ENCODE results near the gene SCN2B.

SCN2B gene

DNA sequence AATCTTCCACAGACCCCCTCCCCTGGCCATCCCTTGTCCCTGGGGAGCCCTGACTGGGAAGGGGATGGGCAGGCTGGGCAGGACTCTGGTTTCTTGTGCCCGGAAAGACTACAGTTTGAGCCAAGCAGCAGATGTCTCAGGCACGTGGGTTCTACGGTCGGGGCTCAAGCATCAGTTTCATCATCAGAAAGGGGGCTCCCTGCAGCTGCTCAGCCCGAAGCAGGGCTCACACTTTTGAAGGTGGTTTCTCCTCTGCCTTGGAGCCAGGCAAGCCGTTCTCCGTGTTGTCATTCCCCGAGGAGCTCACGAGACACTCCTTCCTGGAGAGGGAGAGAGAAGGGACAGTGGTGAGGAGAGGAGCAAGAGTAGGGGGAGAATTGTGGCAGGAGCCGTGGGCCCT lies 39.6 kb downstream of the SCN2B start:
- H3K4me3 ChIP-seq (ENCODE audit: low read length in 2 of 2), result no peak overlapping the region
- peaks cover 13 to 20% of the 10 kb centered on the region in 2 donors for H3K27me3 ChIP-seq (ENCODE audit: control insufficient read depth in 2 of 2, insufficient read depth in 2 of 2, low read length in 2 of 2)
- no peaks in the 10 kb centered on the region for H3K4me1 ChIP-seq (ENCODE audit: control insufficient read depth in 2 of 2, insufficient read depth in 2 of 2, low read length in 2 of 2)
- H3K9me3 ChIP-seq (ENCODE audit: control insufficient read depth in 2 of 2, low read length in 2 of 2), result no peaks in the 10 kb centered on the region
- H3K9ac ChIP-seq (ENCODE audit: low read depth in 1 of 2, low read length in 2 of 2), result no peak overlapping the region
- no peaks in the 10 kb centered on the region for H3K36me3 ChIP-seq (ENCODE audit: control insufficient read depth in 2 of 2, insufficient read depth in 2 of 2, low read length in 2 of 2)
- H3K27ac ChIP-seq (ENCODE audit: low read depth in 2 of 2, low read length in 2 of 2), result no peak overlapping the region

DNA sequence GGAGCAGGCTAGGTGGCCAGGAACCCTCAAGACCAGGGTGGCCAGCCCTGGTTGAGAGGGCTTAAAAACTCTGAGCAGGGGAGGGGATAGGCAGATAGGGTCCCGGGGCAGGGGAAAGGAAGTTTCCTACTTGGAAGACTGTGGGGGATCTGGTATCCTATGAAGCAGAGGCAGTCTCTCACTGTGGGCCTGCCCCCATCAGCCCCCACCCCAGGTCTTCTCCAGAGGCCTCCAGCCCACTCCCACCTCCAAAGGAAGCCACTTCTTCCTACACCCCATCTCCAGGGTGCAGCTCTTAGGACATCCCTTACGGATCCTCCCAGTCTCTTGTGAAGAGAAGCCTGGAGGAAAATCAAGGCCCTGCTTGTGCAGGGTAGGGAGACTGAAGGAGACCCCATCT lies 40.1 kb downstream of the SCN2B start:
- peaks cover 13 to 20% of the 10 kb centered on the region in 2 donors for H3K27me3 ChIP-seq (ENCODE audit: control insufficient read depth in 2 of 2, insufficient read depth in 2 of 2, low read length in 2 of 2)
- H3K9me3 ChIP-seq (ENCODE audit: control insufficient read depth in 2 of 2, low read length in 2 of 2), result no peaks in the 10 kb centered on the region
- H3K4me1 ChIP-seq (ENCODE audit: control insufficient read depth in 2 of 2, insufficient read depth in 2 of 2, low read length in 2 of 2), result no peaks in the 10 kb centered on the region
- H3K4me3 ChIP-seq (ENCODE audit: low read length in 2 of 2), result no peak overlapping the region
- no peak overlapping the region for H3K27ac ChIP-seq (ENCODE audit: low read depth in 2 of 2, low read length in 2 of 2)
- no peaks in the 10 kb centered on the region for H3K36me3 ChIP-seq (ENCODE audit: control insufficient read depth in 2 of 2, insufficient read depth in 2 of 2, low read length in 2 of 2)
- no peak overlapping the region for H3K9ac ChIP-seq (ENCODE audit: low read depth in 1 of 2, low read length in 2 of 2)

DNA sequence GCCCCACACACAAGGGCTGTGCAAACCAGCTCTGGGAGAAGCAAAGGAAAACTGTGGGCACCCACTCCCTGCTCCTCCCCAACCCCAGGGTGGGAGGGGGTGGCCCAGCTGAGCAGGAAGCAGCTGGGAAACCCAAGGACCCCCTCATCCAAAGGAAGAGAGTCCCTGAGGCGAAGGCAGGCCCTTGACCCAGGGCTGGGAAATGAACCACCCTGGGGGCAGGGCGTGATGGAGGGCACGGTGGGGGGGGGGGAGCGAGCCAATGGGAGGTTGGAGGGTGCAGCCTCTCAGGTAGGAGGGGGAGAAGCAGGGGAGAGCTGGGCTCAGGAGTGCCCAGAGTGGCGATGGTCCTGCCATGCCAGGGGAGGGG lies 40.7 kb downstream of the SCN2B start:
- Histone ChIP-seq H3K4me1 (ENCODE audit: control insufficient read depth in 2 of 2, insufficient read depth in 2 of 2, low read length in 2 of 2) (no peaks in the 10 kb centered on the region), H3K36me3 (ENCODE audit: control insufficient read depth in 2 of 2, insufficient read depth in 2 of 2, low read length in 2 of 2) (no peaks in the 10 kb centered on the region), H3K9me3 (ENCODE audit: control insufficient read depth in 2 of 2, low read length in 2 of 2) (no peaks in the 10 kb centered on the region), H3K27ac (ENCODE audit: low read depth in 2 of 2, low read length in 2 of 2) (no peak overlapping the region), H3K9ac (ENCODE audit: low read depth in 1 of 2, low read length in 2 of 2) (no peak overlapping the region), H3K4me3 (ENCODE audit: low read length in 2 of 2) (no peak overlapping the region), H3K27me3 (ENCODE audit: control insufficient read depth in 2 of 2, insufficient read depth in 2 of 2, low read length in 2 of 2) (peaks cover 12 to 17% of the 10 kb centered on the region in 2 donors)

DNA sequence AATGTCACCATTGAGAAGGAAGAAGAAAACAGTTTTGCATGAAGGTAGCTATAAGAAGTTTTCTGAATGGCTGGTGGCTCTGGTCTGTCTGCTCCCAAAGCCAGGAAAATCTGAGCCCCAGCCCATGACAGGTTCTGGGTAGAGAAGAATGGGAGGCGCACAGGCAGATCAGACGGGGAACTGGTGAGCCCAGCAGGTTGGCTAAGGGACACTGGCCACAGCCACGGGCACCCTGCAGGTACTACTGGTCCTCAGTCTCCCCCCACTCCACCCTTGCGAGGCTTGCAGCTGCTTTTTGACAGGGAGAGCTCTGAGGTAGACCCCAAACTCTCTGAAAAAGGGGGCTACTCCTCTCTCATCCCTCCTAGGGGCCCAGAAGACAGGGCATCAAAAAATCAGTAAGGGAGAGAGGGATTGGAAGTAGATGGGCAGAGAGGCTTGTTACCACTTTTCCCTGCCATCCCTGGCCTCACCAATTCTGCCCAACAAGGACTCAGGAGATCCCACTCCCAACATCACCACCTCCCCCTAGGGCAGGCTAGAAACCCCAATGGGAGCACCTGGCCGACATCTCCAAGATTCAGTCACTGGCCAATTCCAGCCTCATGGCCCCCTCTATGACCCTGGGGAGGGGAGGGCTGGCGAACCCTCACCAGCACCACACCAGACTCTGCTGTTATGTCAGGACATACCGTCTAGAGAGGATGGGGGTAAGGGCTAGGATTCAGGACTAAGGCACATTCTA lies 41.2 kb downstream of the SCN2B start:
- Histone ChIP-seq H3K27me3 (ENCODE audit: control insufficient read depth in 2 of 2, insufficient read depth in 2 of 2, low read length in 2 of 2) (peaks cover 11 to 15% of the 10 kb centered on the region in 2 donors), H3K27ac (ENCODE audit: low read depth in 2 of 2, low read length in 2 of 2) (no peak overlapping the region), H3K4me3 (ENCODE audit: low read length in 2 of 2) (no peak overlapping the region)

DNA sequence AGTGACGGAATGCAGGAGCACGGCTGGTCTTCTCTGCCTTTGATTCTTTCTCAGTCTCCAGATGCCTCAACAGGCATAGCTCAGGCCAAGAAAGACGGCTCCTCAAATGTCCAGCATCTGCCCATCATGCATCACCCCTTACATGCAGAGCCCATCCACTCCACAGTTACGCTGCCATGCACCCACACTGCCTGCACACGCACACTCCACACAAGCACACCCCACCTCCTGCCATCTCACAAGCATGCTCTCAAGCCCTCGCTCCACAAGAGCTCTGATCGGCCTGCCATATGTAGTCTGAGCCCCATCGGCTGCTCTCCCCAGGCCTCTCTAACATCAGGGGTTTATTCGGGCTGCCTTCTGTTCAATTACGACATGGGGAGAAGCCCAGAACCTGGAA lies 42.6 kb downstream of the SCN2B start:
- Histone ChIP-seq H3K4me3 (ENCODE audit: low read length in 2 of 2) (no peak overlapping the region), H3K9ac (ENCODE audit: low read depth in 1 of 2, low read length in 2 of 2) (no peak overlapping the region), H3K36me3 (ENCODE audit: control insufficient read depth in 2 of 2, insufficient read depth in 2 of 2, low read length in 2 of 2) (no peaks in the 10 kb centered on the region), H3K9me3 (ENCODE audit: control insufficient read depth in 2 of 2, low read length in 2 of 2) (no peaks in the 10 kb centered on the region), H3K27me3 (ENCODE audit: control insufficient read depth in 2 of 2, insufficient read depth in 2 of 2, low read length in 2 of 2) (peaks cover 11% of the 10 kb centered on the region in 2 donors), H3K4me1 (ENCODE audit: control insufficient read depth in 2 of 2, insufficient read depth in 2 of 2, low read length in 2 of 2) (peaks cover 0 to 4% of the 10 kb centered on the region in 2 donors), H3K27ac (ENCODE audit: low read depth in 2 of 2, low read length in 2 of 2) (no peak overlapping the region)

More for the DNA sequence above, 41.2 kb downstream of the SCN2B start:
- Histone ChIP-seq H3K36me3 (ENCODE audit: control insufficient read depth in 2 of 2, insufficient read depth in 2 of 2, low read length in 2 of 2) (no peaks in the 10 kb centered on the region), H3K9me3 (ENCODE audit: control insufficient read depth in 2 of 2, low read length in 2 of 2) (no peaks in the 10 kb centered on the region), H3K4me1 (ENCODE audit: control insufficient read depth in 2 of 2, insufficient read depth in 2 of 2, low read length in 2 of 2) (no peaks in the 10 kb centered on the region), H3K9ac (ENCODE audit: low read depth in 1 of 2, low read length in 2 of 2) (no peak overlapping the region)

DNA sequence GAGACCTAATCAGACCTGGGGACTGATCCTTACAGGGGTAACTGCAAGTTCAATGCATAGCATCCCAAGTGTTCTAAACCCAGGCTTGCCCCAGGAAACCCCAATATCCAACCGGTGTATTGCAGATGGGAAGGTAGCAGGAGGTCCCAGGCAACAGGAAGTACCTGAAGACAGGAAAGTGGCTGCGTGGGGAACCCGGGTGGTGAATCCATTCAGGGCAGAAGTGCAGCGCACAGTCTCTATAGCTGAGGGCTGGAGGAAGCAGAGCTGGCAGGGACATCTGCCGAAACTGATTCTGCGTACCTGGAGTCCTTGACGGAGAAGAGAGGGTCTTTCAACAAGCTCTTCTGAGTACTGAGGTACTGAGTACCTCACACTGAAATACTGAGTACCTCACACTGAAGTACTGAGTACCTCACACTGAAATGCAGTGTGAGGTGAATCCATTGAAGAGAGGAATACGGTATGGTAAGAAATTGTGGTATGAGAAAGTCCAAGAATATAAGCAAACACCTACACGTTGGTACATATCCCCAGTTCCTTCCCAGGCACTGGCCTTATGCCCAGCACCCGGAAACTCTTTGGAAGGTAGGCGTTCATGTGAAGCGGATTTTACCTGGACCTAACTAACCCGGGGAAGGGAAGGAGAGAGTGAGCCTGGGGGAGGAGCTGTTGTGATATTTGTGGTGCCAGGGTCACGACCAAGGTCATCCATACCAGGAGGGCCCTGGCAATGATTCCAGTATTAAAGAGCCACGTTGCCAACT lies 43.9 kb downstream of the SCN2B start:
- Histone ChIP-seq H3K4me3 (ENCODE audit: low read length in 2 of 2) (no peak overlapping the region), H3K27ac (ENCODE audit: low read depth in 2 of 2, low read length in 2 of 2) (no peak overlapping the region), H3K4me1 (ENCODE audit: control insufficient read depth in 2 of 2, insufficient read depth in 2 of 2, low read length in 2 of 2) (peaks cover 0 to 4% of the 10 kb centered on the region in 2 donors), H3K9me3 (ENCODE audit: control insufficient read depth in 2 of 2, low read length in 2 of 2) (no peaks in the 10 kb centered on the region), H3K36me3 (ENCODE audit: control insufficient read depth in 2 of 2, insufficient read depth in 2 of 2, low read length in 2 of 2) (no peaks in the 10 kb centered on the region), H3K27me3 (ENCODE audit: control insufficient read depth in 2 of 2, insufficient read depth in 2 of 2, low read length in 2 of 2) (peaks cover 4% of the 10 kb centered on the region in 2 donors), H3K9ac (ENCODE audit: low read depth in 1 of 2, low read length in 2 of 2) (no peak overlapping the region)

- no peak overlapping the region for H3K4me3 ChIP-seq (ENCODE audit: low read length in 2 of 2)
- no peak overlapping the region for H3K27ac ChIP-seq (ENCODE audit: low read depth in 2 of 2, low read length in 2 of 2)
- peaks cover 0 to 2% of the 10 kb centered on the region in 2 donors for H3K27me3 ChIP-seq (ENCODE audit: control insufficient read depth in 2 of 2, insufficient read depth in 2 of 2, low read length in 2 of 2)
- peaks cover 2 to 7% of the 10 kb centered on the region in 2 donors for H3K36me3 ChIP-seq (ENCODE audit: control insufficient read depth in 2 of 2, insufficient read depth in 2 of 2, low read length in 2 of 2)
- peaks cover 0 to 4% of the 10 kb centered on the region in 2 donors for H3K4me1 ChIP-seq (ENCODE audit: control insufficient read depth in 2 of 2, insufficient read depth in 2 of 2, low read length in 2 of 2)
- no peaks in the 10 kb centered on the region for H3K9me3 ChIP-seq (ENCODE audit: control insufficient read depth in 2 of 2, low read length in 2 of 2)
- no peak overlapping the region for H3K9ac ChIP-seq (ENCODE audit: low read depth in 1 of 2, low read length in 2 of 2)
Measured at GRCh38 chr11:118129471-118130172, 46.8 kb downstream of the SCN2B start.

- Histone ChIP-seq H3K4me3 (ENCODE audit: low read length in 2 of 2) (no peak overlapping the region), H3K9me3 (ENCODE audit: control insufficient read depth in 2 of 2, low read length in 2 of 2) (no peaks in the 10 kb centered on the region), H3K27ac (ENCODE audit: low read depth in 2 of 2, low read length in 2 of 2) (no peak overlapping the region), H3K36me3 (ENCODE audit: control insufficient read depth in 2 of 2, insufficient read depth in 2 of 2, low read length in 2 of 2) (peaks cover 2 to 7% of the 10 kb centered on the region in 2 donors), H3K4me1 (ENCODE audit: control insufficient read depth in 2 of 2, insufficient read depth in 2 of 2, low read length in 2 of 2) (peaks cover 0 to 4% of the 10 kb centered on the region in 2 donors), H3K9ac (ENCODE audit: low read depth in 1 of 2, low read length in 2 of 2) (no peak overlapping the region), H3K27me3 (ENCODE audit: control insufficient read depth in 2 of 2, insufficient read depth in 2 of 2, low read length in 2 of 2) (peaks cover 0 to 2% of the 10 kb centered on the region in 2 donors)
Measured at GRCh38 chr11:118128721-118129470, 47.5 kb downstream of the SCN2B start.

- no peaks in the 10 kb centered on the region for H3K9me3 ChIP-seq (ENCODE audit: control insufficient read depth in 2 of 2, low read length in 2 of 2)
- no peak overlapping the region for H3K9ac ChIP-seq (ENCODE audit: low read depth in 1 of 2, low read length in 2 of 2)
- peaks cover 0 to 2% of the 10 kb centered on the region in 2 donors for H3K27me3 ChIP-seq (ENCODE audit: control insufficient read depth in 2 of 2, insufficient read depth in 2 of 2, low read length in 2 of 2)
- H3K4me1 ChIP-seq (ENCODE audit: control insufficient read depth in 2 of 2, insufficient read depth in 2 of 2, low read length in 2 of 2), result peaks cover 0 to 4% of the 10 kb centered on the region in 2 donors
- no peak overlapping the region for H3K4me3 ChIP-seq (ENCODE audit: low read length in 2 of 2)
- H3K36me3 ChIP-seq (ENCODE audit: control insufficient read depth in 2 of 2, insufficient read depth in 2 of 2, low read length in 2 of 2), result peaks cover 2 to 7% of the 10 kb centered on the region in 2 donors
- H3K27ac ChIP-seq (ENCODE audit: low read depth in 2 of 2, low read length in 2 of 2), result no peak overlapping the region
Measured at GRCh38 chr11:118128310-118128709, 48.1 kb downstream of the SCN2B start.

Data from mucosa of rectum (tissue), 2 donors.